Gastrocnemius medialis (tissue), 4 donors: Measurements from ENCODE around the gene RNF223.

Experiments
- POLR2A ChIP-seq, 2 donors: fragments of 450-650 bp; IDR thresholded peaks; one replicate each; pipeline ENCODE4 v1.6.1; 2017; ENCODE audit warnings: antibody characterized with exemption in 2 of 2, mild to moderate bottlenecking in 2 of 2, moderate library complexity in 2 of 2
- TF ChIP-seq, protein P1 (sequence below), 5 experiments: fragments of 450-650 bp in 3 of 5; fragments of 200-600 bp in 2 of 5; sonication (generic) in 2 of 5; IDR thresholded peaks in 4 of 5; conservative IDR thresholded peaks in 1 of 5; 1 replicate in 4 of 5; 2 replicates in 1 of 5; pipeline ENCODE4 v1.5.1; 2016 to 2019; ENCODE audit warnings: antibody characterized with exemption in 5 of 5, mild to moderate bottlenecking in 3 of 5, moderate library complexity in 3 of 5

DNA sequence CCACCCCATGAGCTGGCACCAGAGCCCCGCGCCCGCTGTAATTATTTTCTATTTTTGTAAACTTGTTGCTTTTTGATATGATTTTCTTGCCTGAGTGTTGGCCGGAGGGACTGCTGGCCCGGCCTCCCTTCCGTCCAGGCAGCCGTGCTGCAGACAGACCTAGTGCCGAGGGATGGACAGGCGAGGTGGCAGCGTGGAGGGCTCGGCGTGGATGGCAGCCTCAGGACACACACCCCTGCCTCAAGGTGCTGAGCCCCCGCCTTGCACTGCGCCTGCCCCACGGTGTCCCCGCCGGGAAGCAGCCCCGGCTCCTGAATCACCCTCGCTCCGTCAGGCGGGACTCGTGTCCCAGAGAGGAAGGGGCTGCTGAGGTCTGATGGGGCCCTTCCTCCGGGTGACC lies 19.1 kb downstream of the RNF223 start:
- TF ChIP-seq, protein P1, sequence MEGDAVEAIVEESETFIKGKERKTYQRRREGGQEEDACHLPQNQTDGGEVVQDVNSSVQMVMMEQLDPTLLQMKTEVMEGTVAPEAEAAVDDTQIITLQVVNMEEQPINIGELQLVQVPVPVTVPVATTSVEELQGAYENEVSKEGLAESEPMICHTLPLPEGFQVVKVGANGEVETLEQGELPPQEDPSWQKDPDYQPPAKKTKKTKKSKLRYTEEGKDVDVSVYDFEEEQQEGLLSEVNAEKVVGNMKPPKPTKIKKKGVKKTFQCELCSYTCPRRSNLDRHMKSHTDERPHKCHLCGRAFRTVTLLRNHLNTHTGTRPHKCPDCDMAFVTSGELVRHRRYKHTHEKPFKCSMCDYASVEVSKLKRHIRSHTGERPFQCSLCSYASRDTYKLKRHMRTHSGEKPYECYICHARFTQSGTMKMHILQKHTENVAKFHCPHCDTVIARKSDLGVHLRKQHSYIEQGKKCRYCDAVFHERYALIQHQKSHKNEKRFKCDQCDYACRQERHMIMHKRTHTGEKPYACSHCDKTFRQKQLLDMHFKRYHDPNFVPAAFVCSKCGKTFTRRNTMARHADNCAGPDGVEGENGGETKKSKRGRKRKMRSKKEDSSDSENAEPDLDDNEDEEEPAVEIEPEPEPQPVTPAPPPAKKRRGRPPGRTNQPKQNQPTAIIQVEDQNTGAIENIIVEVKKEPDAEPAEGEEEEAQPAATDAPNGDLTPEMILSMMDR (IDR thresholded peaks at IDR 0.05 in 4 of 5, conservative IDR thresholded peaks at IDR 0.05 in 1 of 5) = no peak
- no peak for TF ChIP-seq POLR2A (IDR thresholded peaks at IDR 0.05)
